HepG2 (cell line): ENCODE results near the gene CSNK2B. TPM values are rescaled to one million over a fixed set of nuclear protein-coding genes. Genes with fewer than 3 reads are reported as not detected.

Experiments used
- ARID3A ChIP-seq: IDR thresholded peaks from 2 replicates; pipeline ENCODE4 v1.6.1; 2012; ENCODE audit warnings: low read depth, low read length, improper control_type of control experiment
- ERF ChIP-seq: IDR thresholded peaks from 2 replicates; pipeline ENCODE4 v1.6.1; 2018; ENCODE audit warnings: missing biosample characterization, missing genetic modification reagents
- KMT2B ChIP-seq: IDR thresholded peaks from 2 replicates; pipeline ENCODE4 v1.6.1; 2016; ENCODE audit warnings: missing genetic modification reagents, missing compliant biosample characterization
- NRL ChIP-seq: sonication (generic); formaldehyde crosslinking; IDR thresholded peaks from 2 replicates; pipeline ENCODE4 v1.5.0; 2020; ENCODE audit warnings: missing genetic modification reagents, mild to moderate bottlenecking, moderate library complexity, borderline replicate concordance
- PBX3 ChIP-seq: sonication (generic); formaldehyde crosslinking; IDR thresholded peaks from 2 replicates; pipeline ENCODE4 v1.8.1; 2023; ENCODE audit warnings: missing genetic modification reagents, inconsistent platforms, borderline replicate concordance
- PHF5A ChIP-seq: IDR thresholded peaks from one replicate; pipeline ENCODE4 v1.6.1; 2018; ENCODE audit warnings: low read depth, missing genetic modification reagents; ENCODE audit not compliant: unreplicated experiment
- RNF2 ChIP-seq: fragments of 450-650 bp; conservative IDR thresholded peaks from 2 replicates; pipeline ENCODE4 v1.6.1; 2016; ENCODE audit warnings: low read depth
- SMAD3 ChIP-seq: sonication (generic); formaldehyde crosslinking; IDR thresholded peaks from 2 replicates; pipeline ENCODE4 v1.4.0; 2020; ENCODE audit warnings: missing genetic modification reagents
- TRIM24 ChIP-seq: sonication (generic); formaldehyde crosslinking; IDR thresholded peaks from 2 replicates; pipeline ENCODE4 v1.8.0; 2022; ENCODE audit warnings: mild to moderate bottlenecking, missing genetic modification reagents
- ZHX1 ChIP-seq: sonication (generic); formaldehyde crosslinking; IDR thresholded peaks from 2 replicates; pipeline ENCODE4 v1.8.1; 2022; ENCODE audit warnings: low read depth, mild to moderate bottlenecking, missing genetic modification reagents
- ZNF331 ChIP-seq: sonication (generic); formaldehyde crosslinking; IDR thresholded peaks from 2 replicates; pipeline ENCODE4 v1.4.0; 2020; ENCODE audit warnings: missing genetic modification reagents
- ZNF34 ChIP-seq: sonication (generic); formaldehyde crosslinking; IDR thresholded peaks from 2 replicates; pipeline ENCODE4 v1.4.0; 2020; ENCODE audit warnings: mild to moderate bottlenecking, missing genetic modification reagents, borderline replicate concordance
- ZNF543 ChIP-seq: sonication (generic); formaldehyde crosslinking; IDR thresholded peaks from 2 replicates; pipeline ENCODE4 v1.4.0; 2020; ENCODE audit warnings: mild to moderate bottlenecking, missing genetic modification reagents
- ZNF644 ChIP-seq: IDR thresholded peaks from 2 replicates; pipeline ENCODE4 v1.6.1; 2016; ENCODE audit warnings: low read depth
- ZNF737 ChIP-seq: sonication (generic); formaldehyde crosslinking; IDR thresholded peaks from 2 replicates; pipeline ENCODE4 v1.5.0; 2020; ENCODE audit warnings: missing genetic modification reagents, mild to moderate bottlenecking, borderline replicate concordance
- ZNF784 ChIP-seq: sonication (generic); formaldehyde crosslinking; IDR thresholded peaks from 2 replicates; pipeline ENCODE4 v1.5.1; 2020; ENCODE audit warnings: missing genetic modification reagents, mild to moderate bottlenecking, borderline replicate concordance
- polyA plus RNA-seq, 8 experiments: library from polyadenylated mRNA; depleted of rRNA in 3 of 8; stranded (reverse) in 7 of 8; unstranded in 1 of 8; fragments of >200 nt; fragmentation: Illumina TruSeq in 4 of 8; extraction: Trizol in 4 of 8; gene quantifications; 2 replicates each; pipeline versions ENCODE4 v1.2.1 to v1.2.3, GENCODE V29; 2011 to 2016; ENCODE audit warnings: low read depth in 4 of 8, missing spikeins in 1 of 8, mixed read lengths in 1 of 8; ENCODE audit not compliant: insufficient read depth in 1 of 8
- total RNA-seq, 5 experiments: library from RNA; depleted of rRNA; stranded (reverse); fragments of >200 nt; fragmentation: Illumina TruSeq; extraction: Trizol; gene quantifications; 2 replicates each; pipeline ENCODE4 v1.2.3, GENCODE V29; 2016; ENCODE audit warnings: low read depth in 1 of 5

Gene CSNK2B
- total and polyA plus RNA-seq, 2 of the 13 experiments (the other 11 are each of a cell fraction or from before 2014, with no cell fraction given): 111 to 296 TPM

DNA sequence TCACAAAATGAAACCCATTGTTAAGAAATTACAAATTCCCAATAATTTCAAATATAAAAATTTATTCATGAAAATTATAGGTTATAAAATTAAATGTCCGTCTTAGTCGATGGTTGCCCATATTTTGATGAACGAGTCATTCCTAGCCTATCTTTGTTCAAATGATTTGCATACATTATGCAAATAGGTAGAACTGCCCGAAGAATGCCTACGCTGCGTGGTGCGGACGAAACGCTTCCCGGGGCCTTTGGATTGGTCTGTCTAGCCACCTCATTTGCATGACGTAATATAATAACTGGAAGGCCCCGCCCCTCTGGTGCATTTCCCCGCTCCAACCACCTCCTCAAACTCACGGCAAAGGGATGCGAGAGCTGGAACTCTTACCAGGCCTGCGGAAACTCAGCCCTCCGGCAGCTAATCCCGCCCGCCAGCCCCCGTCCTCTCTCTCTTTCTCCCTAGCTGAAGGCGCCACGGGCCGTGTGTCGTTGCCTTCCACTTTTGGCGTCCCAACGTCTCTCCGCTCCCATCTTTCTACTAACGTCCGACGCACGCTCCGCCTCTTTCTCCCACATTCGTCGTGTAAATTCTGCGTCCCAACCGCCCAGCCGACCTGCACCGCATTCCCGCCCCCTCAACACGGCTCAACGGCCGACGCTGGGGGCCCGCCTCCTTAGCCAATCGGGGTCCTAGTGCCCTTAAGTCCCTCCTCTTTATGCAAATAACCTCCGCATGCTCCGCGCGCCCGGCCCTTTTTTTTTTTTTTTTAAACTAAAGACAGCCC lies 45.9 kb upstream of the CSNK2B start (continued):
- TF ChIP-seq ARID3A (peak; percentile 56), ZNF331 (peak; percentile 55; the same call in 1 of the 2 replicates), PHF5A (CRISPR knock-in tag) (no peak), ZHX1 (CRISPR knock-in tag) (peak; percentile 93), ZNF644 (CRISPR knock-in tag) (no peak), RNF2 (peak; percentile 97), PBX3 (CRISPR knock-in tag) (no peak), ZNF784 (CRISPR knock-in tag) (peak; percentile 20; the same call in 1 of the 2 replicates), ZNF543 (CRISPR knock-in tag) (no peak; the same call in 1 of the 2 replicates), NRL (CRISPR knock-in tag) (peak; percentile 70; the same call in 1 of the 2 replicates), ZNF34 (CRISPR knock-in tag) (0 out of 2 replicates have a peak, but pooled peaks have one; percentile 61), TRIM24 (CRISPR knock-in tag) (no peak), KMT2B (CRISPR knock-in tag) (peak; percentile 78), SMAD3 (CRISPR knock-in tag) (no peak), ERF (CRISPR knock-in tag) (0 out of 2 replicates have a peak, but pooled peaks have one; percentile 74), ZNF737 (no peak)
